PFSK-1 (cell line): ENCODE data around the gene TRIP4.

Source experiments
- FOXP2 ChIP-seq: optimal IDR thresholded peaks from 2 replicates; pipeline ENCODE3; 2011; ENCODE audit warnings: borderline replicate concordance, control low read depth, inconsistent platforms; ENCODE audit not compliant: insufficient read depth; ENCODE audit errors: extremely low read length, extremely low read depth
- POLR2AphosphoS5 ChIP-seq: IDR thresholded peaks from 2 replicates; pipeline ENCODE4 v1.6.1; 2012; ENCODE audit warnings: low read depth, mild to moderate bottlenecking, control low read depth, low read length, moderate library complexity
- TAF1 ChIP-seq: IDR thresholded peaks from 2 replicates; pipeline ENCODE4 v1.6.1; 2012; ENCODE audit warnings: low read length, control low read depth, borderline replicate concordance; ENCODE audit not compliant: insufficient read depth
- TF ChIP-seq, protein P1 (sequence below), 2 experiments: IDR thresholded peaks; 2 replicates each; pipeline versions ENCODE4 v1.6.1 to v1.8.0; 2011 to 2012; ENCODE audit warnings: low read depth in 2 of 2, low read length in 2 of 2, control low read depth in 1 of 2, inconsistent platforms in 1 of 2, mild to moderate bottlenecking in 1 of 2, moderate library complexity in 1 of 2; ENCODE audit not compliant: insufficient read depth in 1 of 2

DNA sequence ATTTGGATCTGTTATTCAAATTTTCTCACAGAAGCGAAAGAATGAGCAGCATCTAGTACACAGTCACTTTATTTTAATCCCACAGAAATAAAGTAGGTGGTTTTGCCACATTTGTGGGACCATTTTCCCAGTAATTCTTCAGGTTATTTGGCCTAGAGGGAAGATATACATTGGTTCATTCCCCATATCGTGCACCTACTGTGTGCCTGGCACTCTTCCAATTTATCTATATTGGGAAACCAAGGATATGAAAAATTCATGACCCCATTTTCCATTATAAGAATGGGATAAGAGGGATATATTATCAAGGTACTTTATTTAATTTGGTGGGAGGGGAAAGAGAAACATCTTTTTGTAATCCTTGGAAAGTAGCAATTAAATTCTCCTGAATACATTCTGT lies 35.1 kb downstream of the TRIP4 start:
- TF ChIP-seq, protein P1, sequence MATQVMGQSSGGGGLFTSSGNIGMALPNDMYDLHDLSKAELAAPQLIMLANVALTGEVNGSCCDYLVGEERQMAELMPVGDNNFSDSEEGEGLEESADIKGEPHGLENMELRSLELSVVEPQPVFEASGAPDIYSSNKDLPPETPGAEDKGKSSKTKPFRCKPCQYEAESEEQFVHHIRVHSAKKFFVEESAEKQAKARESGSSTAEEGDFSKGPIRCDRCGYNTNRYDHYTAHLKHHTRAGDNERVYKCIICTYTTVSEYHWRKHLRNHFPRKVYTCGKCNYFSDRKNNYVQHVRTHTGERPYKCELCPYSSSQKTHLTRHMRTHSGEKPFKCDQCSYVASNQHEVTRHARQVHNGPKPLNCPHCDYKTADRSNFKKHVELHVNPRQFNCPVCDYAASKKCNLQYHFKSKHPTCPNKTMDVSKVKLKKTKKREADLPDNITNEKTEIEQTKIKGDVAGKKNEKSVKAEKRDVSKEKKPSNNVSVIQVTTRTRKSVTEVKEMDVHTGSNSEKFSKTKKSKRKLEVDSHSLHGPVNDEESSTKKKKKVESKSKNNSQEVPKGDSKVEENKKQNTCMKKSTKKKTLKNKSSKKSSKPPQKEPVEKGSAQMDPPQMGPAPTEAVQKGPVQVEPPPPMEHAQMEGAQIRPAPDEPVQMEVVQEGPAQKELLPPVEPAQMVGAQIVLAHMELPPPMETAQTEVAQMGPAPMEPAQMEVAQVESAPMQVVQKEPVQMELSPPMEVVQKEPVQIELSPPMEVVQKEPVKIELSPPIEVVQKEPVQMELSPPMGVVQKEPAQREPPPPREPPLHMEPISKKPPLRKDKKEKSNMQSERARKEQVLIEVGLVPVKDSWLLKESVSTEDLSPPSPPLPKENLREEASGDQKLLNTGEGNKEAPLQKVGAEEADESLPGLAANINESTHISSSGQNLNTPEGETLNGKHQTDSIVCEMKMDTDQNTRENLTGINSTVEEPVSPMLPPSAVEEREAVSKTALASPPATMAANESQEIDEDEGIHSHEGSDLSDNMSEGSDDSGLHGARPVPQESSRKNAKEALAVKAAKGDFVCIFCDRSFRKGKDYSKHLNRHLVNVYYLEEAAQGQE (IDR thresholded peaks at IDR 0.05; ENCODE audit: insufficient read depth in 1 of 2, low read depth in 2 of 2, low read length in 2 of 2): no peak
- TF ChIP-seq FOXP2 (no peak), POLR2AphosphoS5 (no peak), TAF1 (no peak)
